ENCODE data around the gene F7. TPM values are rescaled to one million over a fixed set of nuclear protein-coding genes. Genes with fewer than 3 reads are reported as not detected.

F7 gene
- total RNA-seq, 1 donor from 2014 or later: 0.85 TPM

DNA sequence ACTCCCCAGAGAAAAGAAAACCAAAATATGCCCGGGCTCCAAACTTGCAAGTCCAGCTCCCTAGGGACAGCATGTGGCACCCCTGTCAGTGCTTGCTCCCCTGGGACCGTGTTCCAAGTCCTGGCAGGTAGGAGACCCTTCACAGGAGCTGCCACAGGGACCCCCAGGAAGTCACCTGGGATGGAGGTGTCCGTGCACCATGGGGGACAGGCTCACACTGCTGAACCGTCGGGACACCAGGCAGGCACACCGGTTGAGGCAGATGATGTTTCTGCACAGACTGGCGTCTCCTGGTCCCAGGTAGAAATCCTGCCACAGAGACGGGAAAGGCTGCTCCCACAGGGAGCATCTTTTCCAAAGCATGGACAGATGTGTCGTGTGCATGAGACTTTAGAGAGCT, 41.2 kb downstream of the F7 start:
- Histone ChIP-seq H3K4me1 (no peaks in the 10 kb centered on the region), H3K36me3 (no peaks in the 10 kb centered on the region), H3K27ac (no peak overlapping the region), H3K27me3 (no peaks in the 10 kb centered on the region), H3K9me3 (no peaks in the 10 kb centered on the region), H3K4me3 (no peak overlapping the region)
- intact Hi-C loops (cut with DNase I): no loop called here
- DNase-seq (ENCODE audit: low spot score in 2 of 2): peak in 1 of 2 donors; percentile 33
- TF ChIP-seq, protein P1, sequence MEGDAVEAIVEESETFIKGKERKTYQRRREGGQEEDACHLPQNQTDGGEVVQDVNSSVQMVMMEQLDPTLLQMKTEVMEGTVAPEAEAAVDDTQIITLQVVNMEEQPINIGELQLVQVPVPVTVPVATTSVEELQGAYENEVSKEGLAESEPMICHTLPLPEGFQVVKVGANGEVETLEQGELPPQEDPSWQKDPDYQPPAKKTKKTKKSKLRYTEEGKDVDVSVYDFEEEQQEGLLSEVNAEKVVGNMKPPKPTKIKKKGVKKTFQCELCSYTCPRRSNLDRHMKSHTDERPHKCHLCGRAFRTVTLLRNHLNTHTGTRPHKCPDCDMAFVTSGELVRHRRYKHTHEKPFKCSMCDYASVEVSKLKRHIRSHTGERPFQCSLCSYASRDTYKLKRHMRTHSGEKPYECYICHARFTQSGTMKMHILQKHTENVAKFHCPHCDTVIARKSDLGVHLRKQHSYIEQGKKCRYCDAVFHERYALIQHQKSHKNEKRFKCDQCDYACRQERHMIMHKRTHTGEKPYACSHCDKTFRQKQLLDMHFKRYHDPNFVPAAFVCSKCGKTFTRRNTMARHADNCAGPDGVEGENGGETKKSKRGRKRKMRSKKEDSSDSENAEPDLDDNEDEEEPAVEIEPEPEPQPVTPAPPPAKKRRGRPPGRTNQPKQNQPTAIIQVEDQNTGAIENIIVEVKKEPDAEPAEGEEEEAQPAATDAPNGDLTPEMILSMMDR (IDR thresholded peaks at IDR 0.05): no peak

DNA sequence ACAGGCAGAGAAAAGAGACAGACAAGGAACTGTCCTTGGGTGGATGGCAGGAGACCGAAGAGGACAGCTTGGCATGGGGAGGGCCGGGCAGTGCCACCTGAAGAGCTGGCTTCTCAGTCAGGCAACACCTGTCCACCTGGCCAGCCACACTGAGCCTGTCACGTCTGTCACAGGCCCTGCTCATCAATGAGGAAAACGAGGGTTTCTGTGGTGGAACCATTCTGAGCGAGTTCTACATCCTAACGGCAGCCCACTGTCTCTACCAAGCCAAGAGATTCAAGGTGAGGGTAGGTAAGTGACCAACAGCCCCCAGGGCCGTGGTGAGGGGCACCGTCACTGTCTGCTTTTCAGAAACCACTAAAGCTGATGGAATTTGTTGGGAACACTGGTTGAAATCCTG, 41.6 kb downstream of the F7 start:
- intact Hi-C loops (cut with DNase I): no loop called here
- H3K4me3 ChIP-seq: no peak overlapping the region
- TF ChIP-seq, protein P1 (IDR thresholded peaks at IDR 0.05): no peak
- no peaks in the 10 kb centered on the region for H3K4me1 ChIP-seq
- DNase-seq (ENCODE audit: low spot score in 2 of 2): peak in 1 of 2 donors; percentile 56
- H3K27me3 ChIP-seq: no peaks in the 10 kb centered on the region
- H3K27ac ChIP-seq: no peak overlapping the region
- H3K36me3 ChIP-seq: no peaks in the 10 kb centered on the region
- no peaks in the 10 kb centered on the region for H3K9me3 ChIP-seq

DNA sequence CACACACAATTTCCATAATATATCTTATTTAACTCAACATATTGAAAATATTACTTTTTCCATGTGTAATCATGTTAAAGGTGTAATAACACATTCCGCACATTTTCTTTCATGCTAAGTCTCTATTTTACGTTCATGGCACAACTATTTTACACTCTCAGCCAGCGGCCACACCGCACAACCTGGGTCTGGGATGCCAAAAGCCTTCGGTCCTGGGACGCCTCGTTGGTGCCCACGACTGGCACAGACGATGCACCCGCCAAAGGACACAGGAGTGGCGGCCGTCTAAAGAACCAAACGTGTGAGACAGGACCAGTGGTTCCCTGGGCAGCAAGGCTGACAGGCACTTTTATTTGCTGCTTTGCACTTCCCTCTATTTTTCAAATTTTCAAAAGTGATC, 42.8 kb downstream of the F7 start:
- Histone ChIP-seq H3K36me3 (no peaks in the 10 kb centered on the region), H3K4me3 (no peak overlapping the region), H3K9me3 (no peaks in the 10 kb centered on the region), H3K27me3 (no peaks in the 10 kb centered on the region), H3K27ac (no peak overlapping the region), H3K4me1 (peaks cover 0 to 10% of the 10 kb centered on the region in 2 donors)
- TF ChIP-seq, protein P1 (IDR thresholded peaks at IDR 0.05): no peak
- peak in 1 of 2 donors; percentile 52 for DNase-seq (ENCODE audit: low spot score in 2 of 2)
- intact Hi-C loops (cut with DNase I): no loop called here

DNA sequence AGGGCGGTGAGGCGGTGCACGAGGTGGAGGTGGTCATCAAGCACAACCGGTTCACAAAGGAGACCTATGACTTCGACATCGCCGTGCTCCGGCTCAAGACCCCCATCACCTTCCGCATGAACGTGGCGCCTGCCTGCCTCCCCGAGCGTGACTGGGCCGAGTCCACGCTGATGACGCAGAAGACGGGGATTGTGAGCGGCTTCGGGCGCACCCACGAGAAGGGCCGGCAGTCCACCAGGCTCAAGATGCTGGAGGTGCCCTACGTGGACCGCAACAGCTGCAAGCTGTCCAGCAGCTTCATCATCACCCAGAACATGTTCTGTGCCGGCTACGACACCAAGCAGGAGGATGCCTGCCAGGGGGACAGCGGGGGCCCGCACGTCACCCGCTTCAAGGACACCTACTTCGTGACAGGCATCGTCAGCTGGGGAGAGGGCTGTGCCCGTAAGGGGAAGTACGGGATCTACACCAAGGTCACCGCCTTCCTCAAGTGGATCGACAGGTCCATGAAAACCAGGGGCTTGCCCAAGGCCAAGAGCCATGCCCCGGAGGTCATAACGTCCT, 43.4 kb downstream of the F7 start:
- no peak overlapping the region for H3K4me3 ChIP-seq

DNA sequence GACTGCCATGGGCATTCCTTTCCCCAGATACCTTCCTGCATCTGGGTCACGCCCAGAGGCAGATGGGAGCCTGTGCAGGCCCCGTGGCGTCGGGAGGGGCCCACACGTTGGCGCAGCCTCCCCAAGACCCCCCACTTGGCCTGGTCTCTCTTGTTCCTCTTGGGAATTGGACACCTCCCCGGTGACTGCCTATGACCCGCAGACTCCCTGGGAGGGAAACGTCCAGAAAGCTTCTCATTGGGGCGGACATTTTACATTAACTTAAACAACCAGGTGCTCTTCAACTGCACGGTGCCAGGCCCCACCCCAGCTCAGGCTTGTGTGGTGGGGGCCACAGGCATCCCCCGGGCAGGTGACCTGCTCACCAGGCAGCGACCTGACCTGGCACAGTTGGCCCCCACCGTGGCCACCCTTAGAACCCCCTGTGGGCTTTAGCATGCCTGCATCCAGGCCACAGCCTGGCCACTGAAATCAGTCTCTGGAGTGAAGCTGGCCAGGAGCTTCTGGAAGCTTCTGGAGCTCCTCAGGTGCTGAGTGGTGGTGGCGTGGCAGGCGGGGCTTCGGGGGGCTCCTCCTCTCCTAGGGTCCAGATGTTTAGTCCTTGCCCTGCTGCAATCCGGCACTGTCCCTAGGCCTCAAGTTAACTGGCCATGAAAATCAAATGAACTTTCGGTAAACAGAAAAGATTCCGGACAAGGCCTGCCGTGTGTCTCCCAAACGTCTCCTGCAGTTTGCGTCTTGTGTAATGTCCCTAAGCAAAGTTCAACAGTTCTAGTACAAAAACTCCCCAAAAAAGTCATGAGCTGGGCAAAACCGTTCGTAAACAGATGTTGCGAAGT, 44.3 kb downstream of the F7 start:
- no peak overlapping the region for H3K4me3 ChIP-seq
- H3K36me3 ChIP-seq: no peaks in the 10 kb centered on the region
- DNase-seq (ENCODE audit: low spot score in 2 of 2): peak in 1 of 2 donors; percentile 56
- TF ChIP-seq, protein P1 (IDR thresholded peaks at IDR 0.05): no peak
- H3K27ac ChIP-seq: no peak overlapping the region
- H3K9me3 ChIP-seq: no peaks in the 10 kb centered on the region
- intact Hi-C loops (cut with DNase I): loop anchor here (5.0 to 10.0 kb wide), 3 partner anchors 208 to 752 kb away; partner anchors contain the start of gene TUBGCP3
- no peaks in the 10 kb centered on the region for H3K27me3 ChIP-seq
- peaks cover 0 to 11% of the 10 kb centered on the region in 2 donors for H3K4me1 ChIP-seq

More for the DNA sequence above, 43.4 kb downstream of the F7 start:
- intact Hi-C loops (cut with DNase I): no loop called here
- Histone ChIP-seq H3K4me1 (peaks cover 0 to 11% of the 10 kb centered on the region in 2 donors), H3K36me3 (no peaks in the 10 kb centered on the region), H3K27me3 (no peaks in the 10 kb centered on the region), H3K9me3 (no peaks in the 10 kb centered on the region), H3K27ac (no peak overlapping the region)
- TF ChIP-seq, protein P1 (IDR thresholded peaks at IDR 0.05): no peak
- DNase-seq (ENCODE audit: low spot score in 2 of 2): peak in 1 of 2 donors; percentile 46
